HepG2 (cell line): ENCODE results near the gene TEAD4. TPM values are rescaled to one million over a fixed set of nuclear protein-coding genes. Genes with fewer than 3 reads are reported as not detected.

ENCODE experiments used
- BATF2 ChIP-seq: sonication (generic); formaldehyde crosslinking; IDR thresholded peaks from 2 replicates; pipeline ENCODE4 v1.8.0; 2022; ENCODE audit warnings: mild to moderate bottlenecking, missing genetic modification reagents, moderate library complexity
- EP300 ChIP-seq, 3 experiments: sonication (generic) in 1 of 3; formaldehyde crosslinking in 1 of 3; IDR thresholded peaks; 2 replicates each; pipeline versions ENCODE4 v1.5.1 to v1.6.1; 2011 to 2020; ENCODE audit warnings: low read depth in 2 of 3, low read length in 2 of 3, borderline replicate concordance in 1 of 3, improper control_type of control experiment in 1 of 3, mild to moderate bottlenecking in 1 of 3, missing genetic modification reagents in 1 of 3, moderate library complexity in 1 of 3
- FOXA1 ChIP-seq, 2 experiments: fragments of 450-650 bp in 1 of 2; sonication (generic) in 1 of 2; formaldehyde crosslinking in 1 of 2; IDR thresholded peaks; 2 replicates each; pipeline versions ENCODE4 v1.4.0 to v1.6.1; 2016 to 2020; ENCODE audit warnings: missing genetic modification reagents in 1 of 2
- HINFP ChIP-seq: sonication (generic); formaldehyde crosslinking; IDR thresholded peaks from 2 replicates; pipeline ENCODE4 v1.4.0; 2020; ENCODE audit warnings: low read depth, mild to moderate bottlenecking, missing genetic modification reagents
- KDM6A ChIP-seq: IDR thresholded peaks from 2 replicates; pipeline ENCODE4 v1.6.1; 2016; ENCODE audit warnings: low read depth
- MIER2 ChIP-seq: IDR thresholded peaks from 2 replicates; pipeline ENCODE4 v1.6.1; 2016; ENCODE audit warnings: missing biosample characterization, missing genetic modification reagents
- NFATC3 ChIP-seq: sonication (generic); formaldehyde crosslinking; IDR thresholded peaks from 2 replicates; pipeline ENCODE4 v1.5.1; 2020; ENCODE audit warnings: mild to moderate bottlenecking, missing genetic modification reagents
- NFIC ChIP-seq: IDR thresholded peaks from 2 replicates; pipeline ENCODE4 v1.6.1; 2012; ENCODE audit warnings: mild to moderate bottlenecking, low read length, inconsistent platforms
- REST ChIP-seq, 2 experiments: IDR thresholded peaks; 2 replicates each; pipeline ENCODE4 v1.6.1; 2011 to 2012; ENCODE audit warnings: low read length in 2 of 2, borderline replicate concordance in 1 of 2, low read depth in 1 of 2, mild to moderate bottlenecking in 1 of 2, moderate library complexity in 1 of 2
- RXRB ChIP-seq: IDR thresholded peaks from 2 replicates; pipeline ENCODE4 v1.6.1; 2016; ENCODE audit warnings: borderline replicate concordance, missing genetic modification reagents, missing compliant biosample characterization
- SOX6 ChIP-seq, 2 experiments: fragments of 450-650 bp in 1 of 2; sonication (generic) in 1 of 2; formaldehyde crosslinking in 1 of 2; IDR thresholded peaks; 2 replicates each; pipeline versions ENCODE4 v1.4.0 to v1.6.1; 2017 to 2020; ENCODE audit warnings: antibody characterized with exemption in 1 of 2, mild to moderate bottlenecking in 1 of 2, missing genetic modification reagents in 1 of 2
- THAP11 ChIP-seq: IDR thresholded peaks from 2 replicates; pipeline ENCODE4 v1.6.1; 2016; ENCODE audit warnings: missing biosample characterization, missing genetic modification reagents
- ZBTB49 ChIP-seq: sonication (generic); formaldehyde crosslinking; IDR thresholded peaks from 2 replicates; pipeline ENCODE4 v1.4.0; 2020; ENCODE audit warnings: missing genetic modification reagents, borderline replicate concordance
- ZNF160 ChIP-seq: sonication (generic); formaldehyde crosslinking; IDR thresholded peaks from 2 replicates; pipeline ENCODE4 v1.8.0; 2022; ENCODE audit warnings: mild to moderate bottlenecking, inconsistent platforms, missing genetic modification reagents
- ZNF44 ChIP-seq: sonication (generic); formaldehyde crosslinking; IDR thresholded peaks from 2 replicates; pipeline ENCODE4 v1.5.1; 2020; ENCODE audit warnings: mild to moderate bottlenecking, missing genetic modification reagents
- ZNF777 ChIP-seq: sonication (generic); formaldehyde crosslinking; IDR thresholded peaks from 2 replicates; pipeline ENCODE4 v1.4.0; 2020; ENCODE audit warnings: missing genetic modification reagents
- polyA plus RNA-seq, 8 experiments: library from polyadenylated mRNA; depleted of rRNA in 3 of 8; stranded (reverse) in 7 of 8; unstranded in 1 of 8; fragments of >200 nt; fragmentation: Illumina TruSeq in 4 of 8; extraction: Trizol in 4 of 8; gene quantifications; 2 replicates each; pipeline versions ENCODE4 v1.2.1 to v1.2.3, GENCODE V29; 2011 to 2016; ENCODE audit warnings: low read depth in 4 of 8, missing spikeins in 1 of 8, mixed read lengths in 1 of 8; ENCODE audit not compliant: insufficient read depth in 1 of 8
- total RNA-seq, 5 experiments: library from RNA; depleted of rRNA; stranded (reverse); fragments of >200 nt; fragmentation: Illumina TruSeq; extraction: Trizol; gene quantifications; 2 replicates each; pipeline ENCODE4 v1.2.3, GENCODE V29; 2016; ENCODE audit warnings: low read depth in 1 of 5

Gene TEAD4
- total and polyA plus RNA-seq, 2 of the 13 experiments (the other 11 are each of a cell fraction or from before 2014, with no cell fraction given) = 45.0 to 69.4 TPM

- TF ChIP-seq BATF2 (CRISPR knock-in tag) (no peak), KDM6A (CRISPR knock-in tag) (0 out of 2 replicates have a peak, but pooled peaks have one; percentile 37), THAP11 (CRISPR knock-in tag) (peak; percentile 20; the same call in 1 of the 2 replicates), RXRB (CRISPR knock-in tag) (peak; percentile 69), HINFP (CRISPR knock-in tag) (no peak), NFIC (no peak), ZNF44 (CRISPR knock-in tag) (no peak), ZBTB49 (CRISPR knock-in tag) (no peak), NFATC3 (no peak), ZNF160 (peak; percentile 12; the same call in 1 of the 2 replicates), MIER2 (CRISPR knock-in tag) (no peak), SOX6 (IDR thresholded peaks at IDR 0.05) (no peak), SOX6 (CRISPR knock-in tag; IDR thresholded peaks at IDR 0.05) (peak; percentile 10; the same call in 1 of the 2 replicates), ZNF777 (CRISPR knock-in tag) (no peak), EP300 (IDR thresholded peaks at IDR 0.05; ENCODE audit: low read depth in 2 of 2, low read length in 2 of 2) (peak in 1 of 2 experiments; percentile 65; a peak in 1 of 4 replicates), EP300 (CRISPR knock-in tag; IDR thresholded peaks at IDR 0.05; ENCODE audit: borderline replicate concordance) (no peak), FOXA1 (IDR thresholded peaks at IDR 0.05) (no peak), FOXA1 (CRISPR knock-in tag; IDR thresholded peaks at IDR 0.05) (no peak; the same call in 1 of the 2 replicates), REST (IDR thresholded peaks at IDR 0.05; ENCODE audit: borderline replicate concordance in 1 of 2, low read depth in 1 of 2, low read length in 2 of 2) (peak in 1 of 2 experiments; percentile 42; a peak in 1 of 4 replicates)
These were observed 4.6 kb downstream of the TEAD4 start (continued) for GRCh38 chr12:2963760-2964292.
